OCI-LY3 (cell line): ENCODE measurements around the gene EPHA10.

ENCODE experiments used
- H2AFZ ChIP-seq: fragments of 200-600, 300-600 bp; shearing (Covaris generic); 2 replicates; pipeline ENCODE4 v1.6.0; 2014; ENCODE audit warnings: antibody characterized with exemption, low read depth, low read length
- H3K27ac ChIP-seq: fragments of 200-600, 300-600 bp; sonication (generic); 2 replicates; pipeline ENCODE4 v1.5.1; 2014; ENCODE audit warnings: mild to moderate bottlenecking, low read length, moderate library complexity, mixed read lengths
- H3K27me3 ChIP-seq: fragments of 200-600, 300-600 bp; sonication (generic); 2 replicates; pipeline ENCODE4 v1.6.1; 2014; ENCODE audit warnings: low read depth, low read length, mixed read lengths
- H3K36me3 ChIP-seq: fragments of 200-600, 300-600 bp; sonication (generic); replicated peaks from 2 replicates; pipeline ENCODE3; 2014; ENCODE audit warnings: low read depth, low read length, mixed read lengths
- H3K4me1 ChIP-seq: fragments of 300-600, 200-600 bp; sonication (generic); 2 replicates; pipeline ENCODE4 v1.6.1; 2014; ENCODE audit warnings: low read length, mixed read lengths
- H3K4me2 ChIP-seq: fragments of 200-600, 300-600 bp; sonication (generic); 2 replicates; pipeline ENCODE4 v1.6.1; 2014; ENCODE audit warnings: low read length, mixed read lengths
- H3K4me3 ChIP-seq: fragments of 300-600, 200-600 bp; sonication (generic); 2 replicates; pipeline ENCODE4 v1.5.1; 2014; ENCODE audit warnings: antibody characterized with exemption, mild to moderate bottlenecking, low read length, moderate library complexity
- H3K79me2 ChIP-seq: fragments of 300-600, 200-600 bp; shearing (Covaris generic); 2 replicates; pipeline ENCODE4 v1.6.1; 2014; ENCODE audit warnings: mild to moderate bottlenecking, low read length, mixed read lengths
- H3K9ac ChIP-seq: fragments of 300-600, 200-600 bp; shearing (Covaris generic); 2 replicates; pipeline ENCODE4 v1.6.0; 2014; ENCODE audit warnings: mild to moderate bottlenecking, low read length, moderate library complexity
- H3K9me3 ChIP-seq: fragments of 200-600, 300-600 bp; shearing (Covaris generic); 2 replicates; pipeline ENCODE4 v1.6.1; 2014; ENCODE audit warnings: low read length, mixed read lengths; ENCODE audit not compliant: insufficient read depth
- H4K20me1 ChIP-seq: fragments of 200-600, 300-600 bp; sonication (generic); 2 replicates; pipeline ENCODE4 v1.6.1; 2016; ENCODE audit warnings: low read length, mixed read lengths; ENCODE audit not compliant: insufficient read depth
- CTCF ChIP-seq: fragments of 200-600, 300-600 bp; sonication (generic); IDR thresholded peaks from 2 replicates; pipeline ENCODE4 v1.5.1; 2014; ENCODE audit warnings: antibody characterized with exemption, low read length, low read depth
- EZH2phosphoT487 ChIP-seq: fragments of 200-600 bp; shearing (Covaris generic); IDR thresholded peaks from 2 replicates; pipeline ENCODE4 v1.6.1; 2018; ENCODE audit warnings: antibody characterized with exemption, mixed run types, low read depth

EPHA10 gene

DNA sequence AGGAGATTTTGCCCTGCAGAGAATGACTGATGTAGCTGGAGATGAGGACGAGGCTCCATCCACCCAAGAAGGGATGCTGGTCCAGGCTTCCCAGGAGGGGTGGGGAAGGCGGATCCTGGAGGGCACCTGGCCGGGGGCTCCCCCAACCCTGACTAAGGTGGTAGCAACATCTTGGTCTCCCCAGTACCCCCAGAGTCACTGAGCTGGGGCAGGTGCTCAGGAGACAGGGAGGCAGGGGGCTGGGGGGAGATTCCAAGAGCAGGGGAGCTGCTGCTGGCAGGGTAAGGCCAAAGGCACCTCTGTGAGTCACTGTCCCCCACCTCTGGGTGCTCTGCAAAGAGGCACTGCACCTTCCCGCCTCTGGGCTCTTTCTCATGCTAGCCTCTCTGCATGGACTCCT, 48.6 kb downstream of the EPHA10 start:
- H3K27ac ChIP-seq: no peak overlapping the region
- H2AFZ ChIP-seq: no peak overlapping the region
- H3K4me2 ChIP-seq: no peak overlapping the region
- H3K9me3 ChIP-seq: no peaks in the 10 kb centered on the region
- no peaks in the 10 kb centered on the region for H4K20me1 ChIP-seq
- no peak for TF ChIP-seq CTCF
- no peak for TF ChIP-seq EZH2phosphoT487
- H3K4me1 ChIP-seq: no peaks in the 10 kb centered on the region
- H3K27me3 ChIP-seq: no peaks in the 10 kb centered on the region
- no peak overlapping the region for H3K4me3 ChIP-seq
- no peak overlapping the region for H3K9ac ChIP-seq
- no peaks in the 10 kb centered on the region for H3K36me3 ChIP-seq
- no peaks in the 10 kb centered on the region for H3K79me2 ChIP-seq

GRCh38 chr1:37714689-37715088, 50.2 kb downstream of the EPHA10 start:
- no peak overlapping the region for H3K9ac ChIP-seq
- H2AFZ ChIP-seq: no peak overlapping the region
- no peaks in the 10 kb centered on the region for H3K79me2 ChIP-seq
- no peaks in the 10 kb centered on the region for H4K20me1 ChIP-seq
- no peaks in the 10 kb centered on the region for H3K4me1 ChIP-seq
- H3K27ac ChIP-seq: no peak overlapping the region
- no peaks in the 10 kb centered on the region for H3K9me3 ChIP-seq
- peaks cover 5% of the 10 kb centered on the region for H3K36me3 ChIP-seq
- TF ChIP-seq CTCF (no peak), EZH2phosphoT487 (no peak)
- no peak overlapping the region for H3K4me2 ChIP-seq
- H3K27me3 ChIP-seq: no peaks in the 10 kb centered on the region
- no peak overlapping the region for H3K4me3 ChIP-seq

DNA sequence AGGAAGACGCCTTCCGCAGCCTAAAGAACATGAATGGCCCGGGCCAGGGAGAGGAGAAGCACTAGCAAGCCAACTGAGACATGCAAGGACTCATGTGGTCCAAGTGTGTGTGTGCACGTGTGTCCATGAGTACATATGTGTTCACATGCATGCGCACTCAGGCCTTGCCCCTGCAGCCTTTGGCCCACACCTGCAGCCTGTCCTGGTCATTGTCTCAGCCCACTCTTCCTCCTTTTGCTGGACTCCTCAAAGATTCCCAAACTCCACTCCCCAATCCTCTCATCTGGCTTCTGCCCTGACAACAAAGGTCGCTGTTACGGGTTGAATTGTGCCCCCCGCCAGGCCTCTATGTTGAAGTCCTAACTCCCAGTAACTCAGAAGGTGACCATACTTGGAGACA, 50.7 kb downstream of the EPHA10 start:
- Histone ChIP-seq H3K9ac (no peak overlapping the region), H3K4me2 (no peak overlapping the region), H3K79me2 (no peaks in the 10 kb centered on the region), H3K4me3 (no peak overlapping the region), H3K4me1 (no peaks in the 10 kb centered on the region), H3K27me3 (no peaks in the 10 kb centered on the region), H3K36me3 (peaks cover 5% of the 10 kb centered on the region), H3K27ac (no peak overlapping the region), H3K9me3 (no peaks in the 10 kb centered on the region), H2AFZ (no peak overlapping the region), H4K20me1 (no peaks in the 10 kb centered on the region)
- TF ChIP-seq CTCF: no peak
- no peak for TF ChIP-seq EZH2phosphoT487

GRCh38 chr1:37708471-37708870, 56.4 kb downstream of the EPHA10 start:
- H3K27ac ChIP-seq: no peak overlapping the region
- no peak overlapping the region for H3K4me3 ChIP-seq
- no peaks in the 10 kb centered on the region for H3K4me1 ChIP-seq
- no peaks in the 10 kb centered on the region for H4K20me1 ChIP-seq
- no peak overlapping the region for H3K9ac ChIP-seq
- H3K4me2 ChIP-seq: no peak overlapping the region
- no peaks in the 10 kb centered on the region for H3K79me2 ChIP-seq
- no peak overlapping the region for H2AFZ ChIP-seq
- H3K9me3 ChIP-seq: no peaks in the 10 kb centered on the region
- TF ChIP-seq CTCF: no peak
- no peak for TF ChIP-seq EZH2phosphoT487
- H3K36me3 ChIP-seq: peaks cover 28% of the 10 kb centered on the region
- H3K27me3 ChIP-seq: no peaks in the 10 kb centered on the region
